GM19025 (cell line): ENCODE measurements around the gene TGFB1.
A peak's percentile ranks its signal among the peaks of the same experiment; 100 is the strongest.
"Not testable (repeated sequence)": the region's sequence is repeated elsewhere in the genome, so short reads cannot be mapped to it uniquely, and the experiment has no call there.

Experiments
- ATAC-seq: cut with Tn5 transposase; IDR thresholded peaks from one replicate; pipeline ENCODE4 v1.9.1; 2021; ENCODE audit warnings: mild to moderate bottlenecking, low read depth, moderate library complexity; ENCODE audit not compliant: unreplicated experiment

Gene TGFB1

DNA sequence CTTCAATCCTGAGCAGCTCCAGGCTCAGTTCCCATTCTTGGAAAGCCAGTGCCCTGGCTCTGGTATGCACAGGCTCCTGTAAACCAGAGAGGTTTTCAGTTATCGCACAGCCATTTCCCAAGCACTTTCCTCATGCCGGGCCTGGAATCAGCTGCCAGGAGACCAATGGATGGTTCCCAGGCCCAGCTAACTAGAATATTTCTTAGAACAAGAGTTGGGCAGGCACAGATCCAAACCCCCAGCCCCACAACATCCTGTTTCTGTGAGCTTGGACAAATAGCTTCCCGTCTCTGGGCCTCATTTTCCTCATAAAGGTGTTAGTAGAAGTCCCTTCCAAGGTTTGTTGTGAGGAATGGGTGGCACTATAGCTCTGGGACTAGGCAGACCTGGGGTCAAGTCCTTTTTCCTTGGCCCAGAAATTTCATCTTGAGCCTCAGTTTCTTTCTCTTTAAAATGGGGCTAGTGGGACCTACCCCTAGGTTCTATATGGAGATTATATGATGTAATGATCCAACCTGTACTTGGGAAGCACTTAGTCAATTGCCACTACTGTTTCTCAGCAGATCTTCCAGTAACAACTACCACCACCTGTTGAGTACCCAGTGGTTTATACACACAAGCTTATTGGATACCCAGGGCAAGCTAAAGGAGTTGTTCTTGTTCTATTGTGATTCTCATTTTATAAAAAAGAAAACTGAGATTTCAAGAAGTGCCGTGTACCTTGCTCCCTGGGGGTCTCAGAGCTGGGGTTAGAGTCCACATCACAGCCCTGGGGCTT lies 48.8 kb downstream of the TGFB1 start:
- no peak for ATAC-seq

DNA sequence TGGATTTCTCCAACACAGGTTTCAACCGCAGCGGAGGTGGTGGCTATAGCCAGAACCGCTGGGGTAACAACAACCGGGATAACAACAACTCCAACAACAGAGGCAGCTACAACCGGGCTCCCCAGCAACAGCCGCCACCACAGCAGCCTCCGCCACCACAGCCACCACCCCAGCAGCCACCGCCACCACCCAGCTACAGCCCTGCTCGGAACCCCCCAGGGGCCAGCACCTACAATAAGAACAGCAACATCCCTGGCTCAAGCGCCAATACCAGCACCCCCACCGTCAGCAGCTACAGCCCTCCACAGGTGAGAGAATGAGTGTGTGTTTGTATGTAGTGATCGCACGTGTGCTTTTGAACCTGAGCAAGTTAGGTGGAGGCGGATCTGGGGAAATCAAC lies 49.8 kb downstream of the TGFB1 start:
- ATAC-seq: no peak

DNA sequence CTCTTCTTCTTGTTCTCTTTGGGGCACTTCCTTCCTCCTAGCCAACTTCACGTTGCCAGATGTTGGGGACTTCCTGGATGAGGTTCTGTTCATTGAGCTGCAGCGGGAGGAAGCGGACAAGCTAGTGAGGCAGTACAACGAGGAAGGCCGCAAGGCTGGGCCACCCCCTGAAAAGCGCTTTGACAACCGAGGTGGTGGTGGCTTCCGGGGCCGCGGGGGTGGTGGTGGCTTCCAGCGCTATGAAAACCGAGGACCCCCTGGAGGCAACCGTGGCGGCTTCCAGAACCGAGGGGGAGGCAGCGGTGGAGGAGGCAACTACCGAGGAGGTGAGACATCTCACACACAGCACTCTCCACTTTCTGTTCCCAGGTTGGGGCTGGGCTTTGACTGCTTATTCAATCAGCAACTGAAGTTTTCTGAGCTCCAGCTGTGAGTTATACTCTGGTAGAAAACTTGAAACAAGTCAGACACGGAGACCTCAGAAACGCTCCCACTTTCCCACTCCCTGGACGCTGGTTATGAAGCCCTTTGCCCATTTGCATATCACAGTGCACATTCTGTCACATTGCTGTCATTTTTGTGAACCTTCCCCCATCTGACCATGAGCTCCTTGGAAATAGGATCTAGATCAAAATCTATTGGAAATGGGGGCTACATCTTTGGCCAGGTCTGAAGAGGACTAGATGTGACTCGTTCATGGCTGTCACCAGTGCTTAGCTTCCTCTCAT lies 50.9 kb downstream of the TGFB1 start:
- no peak for ATAC-seq

DNA sequence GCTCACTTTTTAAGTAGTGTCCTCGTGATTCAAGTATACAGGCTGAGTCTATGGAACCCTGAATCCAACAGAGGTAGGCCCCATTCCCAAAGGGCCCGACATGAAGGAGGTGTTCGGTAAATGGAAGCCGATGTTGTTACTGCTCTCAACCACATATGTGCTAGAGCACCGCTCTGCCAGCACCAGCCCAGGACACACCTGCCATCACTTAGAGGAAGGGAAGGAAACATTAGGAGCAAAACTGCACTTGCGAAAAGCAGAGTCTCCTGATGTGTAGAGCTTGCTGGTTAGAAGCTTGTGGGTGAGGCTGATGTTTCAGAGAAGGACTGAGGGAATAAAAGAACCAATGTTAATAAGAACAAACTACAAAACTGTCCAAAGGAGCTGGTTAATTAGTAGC lies 53.2 kb downstream of the TGFB1 start:
- ATAC-seq: no peak

DNA sequence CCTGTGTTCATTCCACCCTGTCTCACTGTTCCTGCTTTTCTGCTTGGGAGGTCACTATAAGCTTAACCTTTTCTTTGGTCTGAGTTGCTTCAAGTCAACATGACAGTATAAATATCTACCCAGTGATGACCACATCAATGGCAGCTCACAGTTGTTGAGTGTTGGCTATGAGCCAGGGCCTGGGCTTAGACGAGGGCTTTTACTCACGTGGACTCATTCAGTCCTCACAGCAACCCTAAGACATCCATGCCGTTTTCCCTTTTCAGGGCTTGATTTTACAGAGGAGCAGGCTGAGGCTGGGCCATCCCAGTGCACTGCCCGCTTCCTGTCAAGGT lies 54.0 kb downstream of the TGFB1 start:
- no peak for ATAC-seq

DNA sequence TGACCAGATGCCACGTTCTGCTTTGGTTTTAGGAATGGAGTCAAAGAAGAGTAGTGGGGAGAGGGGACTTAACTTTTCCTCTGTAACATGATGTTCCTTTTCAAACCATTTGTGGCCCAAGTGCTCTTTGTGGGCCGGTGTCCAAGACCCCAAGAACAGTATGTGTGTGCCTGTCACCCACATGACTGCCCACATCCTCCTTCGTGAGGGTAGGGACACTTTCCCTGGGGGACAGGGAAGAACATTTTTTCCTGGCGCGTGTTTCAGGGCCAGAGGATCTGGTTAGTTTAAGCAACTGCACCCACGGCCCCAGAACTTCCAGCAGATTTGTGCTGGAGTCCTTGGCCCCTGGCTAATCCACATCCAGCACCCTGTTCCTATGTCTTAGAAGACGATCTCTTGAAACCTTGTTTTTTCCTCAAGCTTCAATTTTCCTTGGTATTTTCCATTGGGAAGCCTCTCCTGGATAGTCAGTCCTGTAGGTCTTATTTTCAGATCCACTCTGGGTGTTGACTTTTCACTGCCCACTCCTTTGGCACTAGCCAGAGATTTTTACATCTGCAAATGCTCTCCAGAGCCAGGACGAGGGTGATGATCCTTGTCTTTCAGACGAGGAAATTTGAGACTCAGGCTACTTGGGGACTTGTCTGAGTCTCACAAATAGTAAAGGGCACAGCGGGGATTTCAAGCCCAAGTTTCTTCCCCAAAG lies 54.5 kb downstream of the TGFB1 start:
- ATAC-seq: no peak

DNA sequence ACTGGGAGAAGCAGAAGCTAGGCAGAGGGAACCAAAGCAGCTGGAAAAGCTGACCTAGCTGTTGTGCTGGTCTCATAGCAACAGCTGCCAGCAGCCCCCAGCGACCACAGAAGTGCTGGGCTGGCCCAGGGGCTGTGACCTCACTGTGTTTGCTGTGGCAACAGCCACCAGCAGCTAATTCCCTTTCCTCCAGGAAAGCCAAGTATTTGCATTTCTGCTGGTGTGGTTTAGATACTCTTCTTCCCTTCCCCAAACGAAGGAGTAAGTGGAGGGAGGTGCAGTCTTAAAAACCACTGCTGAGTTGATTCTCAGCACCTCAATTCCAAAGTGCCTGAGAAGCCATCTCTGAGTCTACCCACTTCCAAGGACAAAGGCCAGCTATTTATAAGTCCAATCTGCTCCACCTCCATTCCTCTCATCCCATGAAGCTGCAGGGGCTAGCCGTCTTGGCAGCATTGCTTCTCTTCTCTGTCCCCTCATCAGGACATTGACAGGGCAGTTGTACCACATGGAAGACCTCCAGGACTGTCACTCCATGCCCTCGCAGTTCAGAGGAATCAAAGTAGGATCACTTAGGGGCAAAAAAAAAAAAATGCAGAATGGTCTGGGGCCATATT lies 55.3 kb downstream of the TGFB1 start:
- ATAC-seq: peak; percentile 19

DNA sequence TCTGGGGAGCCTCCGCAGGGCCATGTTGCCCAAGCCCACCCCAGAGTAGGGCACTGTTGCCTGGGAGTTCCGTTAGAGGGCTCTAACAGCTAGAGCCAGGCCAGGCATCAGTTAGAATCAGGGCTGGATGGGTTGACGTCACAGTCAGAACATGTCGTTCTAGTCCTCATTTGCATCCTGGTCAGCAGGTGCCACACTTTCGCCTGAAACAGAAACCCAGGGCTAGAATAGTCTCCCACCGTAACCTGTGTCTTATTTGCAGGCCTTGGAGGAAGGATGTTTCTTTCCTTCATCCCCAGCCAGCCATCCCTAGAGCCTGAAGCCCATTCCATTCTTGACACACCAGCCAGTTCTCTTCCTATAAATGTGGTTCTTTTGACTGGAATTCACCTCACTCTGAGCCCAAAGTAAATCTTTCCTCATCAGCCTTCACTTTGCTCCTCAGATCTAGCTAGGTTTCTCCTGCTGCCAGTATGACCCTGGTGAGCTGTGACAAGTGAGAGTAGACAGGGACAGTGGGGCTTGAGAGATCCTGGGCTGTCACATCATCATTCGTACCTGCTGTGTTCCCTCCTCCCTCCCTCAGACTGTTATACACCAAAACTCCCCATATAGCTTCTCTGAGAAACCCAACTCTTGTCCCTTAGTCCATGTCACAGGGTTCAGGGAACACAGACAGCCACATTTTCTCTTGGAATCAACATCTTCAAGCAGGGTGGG lies 55.9 kb downstream of the TGFB1 start:
- peak; percentile 78 for ATAC-seq

DNA sequence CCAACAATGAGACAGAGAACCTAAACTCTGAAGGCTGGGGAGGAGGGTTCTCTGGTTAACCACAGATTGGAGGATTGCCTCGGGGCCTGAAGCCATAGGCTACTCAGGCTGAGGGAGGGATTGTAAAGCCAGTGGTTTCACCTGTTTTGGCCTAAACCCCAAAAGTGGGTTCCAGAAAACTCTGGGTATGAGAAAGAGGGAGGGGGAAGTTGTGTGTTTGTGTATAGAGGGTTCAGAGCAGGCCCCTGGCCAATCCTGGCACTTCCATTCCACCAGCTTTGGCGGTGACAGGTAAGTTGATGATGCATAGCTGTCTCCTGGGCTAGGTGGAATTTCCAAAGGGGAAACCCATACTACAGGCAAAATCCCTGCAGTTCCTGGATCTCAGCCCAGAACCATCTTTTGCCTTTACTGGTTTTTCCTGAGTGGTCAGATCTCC lies 57.3 kb downstream of the TGFB1 start:
- ATAC-seq: no peak

DNA sequence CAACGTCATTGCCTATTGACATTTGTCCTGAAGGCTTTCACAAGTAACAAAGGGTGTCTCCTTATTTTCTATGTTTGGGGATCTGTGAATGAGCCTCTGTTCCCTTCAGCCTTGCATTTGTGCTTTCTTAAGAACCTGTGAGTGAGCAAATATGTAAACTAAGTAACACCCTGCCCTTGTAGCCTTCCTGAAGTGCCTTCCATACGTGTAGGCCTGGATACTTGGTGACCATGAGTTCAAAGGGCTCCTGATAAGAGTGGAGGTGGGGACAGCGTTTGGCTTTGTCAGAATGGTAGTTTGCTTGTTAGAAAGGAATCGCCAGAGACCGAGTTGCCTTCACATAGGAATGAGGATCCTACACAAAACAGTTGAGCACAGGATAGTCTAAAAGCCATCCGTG lies 58.2 kb downstream of the TGFB1 start:
- no peak for ATAC-seq

DNA sequence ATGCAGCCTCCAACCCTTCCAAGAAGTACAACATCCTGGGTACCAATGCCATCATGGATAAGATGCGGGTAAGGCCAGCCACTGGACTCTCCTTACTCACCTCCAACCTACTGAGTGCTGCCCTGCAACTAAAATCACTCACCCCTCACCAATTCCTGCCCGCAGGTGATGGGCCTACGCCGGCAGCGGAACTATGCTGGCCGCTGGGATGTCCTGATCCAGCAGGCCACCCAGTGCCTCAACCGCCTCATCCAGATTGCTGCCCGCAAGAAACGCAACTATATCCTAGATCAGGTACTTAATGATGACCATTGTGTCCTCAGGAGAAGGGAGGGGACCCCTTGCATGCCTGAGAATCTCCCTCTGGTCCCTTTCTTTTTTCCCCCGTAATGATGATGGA lies 59.3 kb downstream of the TGFB1 start:
- ATAC-seq: no peak

DNA sequence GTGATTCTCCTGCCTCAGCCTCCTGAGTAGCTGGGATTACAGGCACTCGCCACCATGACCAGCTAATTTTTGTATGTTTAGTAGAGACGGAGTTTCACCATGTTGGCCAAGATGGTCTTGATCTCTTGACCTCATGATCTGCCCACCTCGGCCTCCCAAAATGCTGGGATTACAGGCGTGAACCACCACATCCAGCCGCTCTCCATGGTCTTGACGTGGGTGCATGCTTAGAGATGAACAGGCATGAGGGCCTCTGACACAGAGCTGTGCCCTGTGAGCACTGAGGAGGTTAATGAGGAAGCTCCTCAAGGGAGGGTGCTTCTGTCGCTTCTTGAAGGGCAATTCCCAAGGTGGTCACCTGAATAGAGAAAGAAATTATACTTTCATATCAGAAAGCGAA lies 63.9 kb downstream of the TGFB1 start:
- not testable (repeated sequence) for ATAC-seq

DNA sequence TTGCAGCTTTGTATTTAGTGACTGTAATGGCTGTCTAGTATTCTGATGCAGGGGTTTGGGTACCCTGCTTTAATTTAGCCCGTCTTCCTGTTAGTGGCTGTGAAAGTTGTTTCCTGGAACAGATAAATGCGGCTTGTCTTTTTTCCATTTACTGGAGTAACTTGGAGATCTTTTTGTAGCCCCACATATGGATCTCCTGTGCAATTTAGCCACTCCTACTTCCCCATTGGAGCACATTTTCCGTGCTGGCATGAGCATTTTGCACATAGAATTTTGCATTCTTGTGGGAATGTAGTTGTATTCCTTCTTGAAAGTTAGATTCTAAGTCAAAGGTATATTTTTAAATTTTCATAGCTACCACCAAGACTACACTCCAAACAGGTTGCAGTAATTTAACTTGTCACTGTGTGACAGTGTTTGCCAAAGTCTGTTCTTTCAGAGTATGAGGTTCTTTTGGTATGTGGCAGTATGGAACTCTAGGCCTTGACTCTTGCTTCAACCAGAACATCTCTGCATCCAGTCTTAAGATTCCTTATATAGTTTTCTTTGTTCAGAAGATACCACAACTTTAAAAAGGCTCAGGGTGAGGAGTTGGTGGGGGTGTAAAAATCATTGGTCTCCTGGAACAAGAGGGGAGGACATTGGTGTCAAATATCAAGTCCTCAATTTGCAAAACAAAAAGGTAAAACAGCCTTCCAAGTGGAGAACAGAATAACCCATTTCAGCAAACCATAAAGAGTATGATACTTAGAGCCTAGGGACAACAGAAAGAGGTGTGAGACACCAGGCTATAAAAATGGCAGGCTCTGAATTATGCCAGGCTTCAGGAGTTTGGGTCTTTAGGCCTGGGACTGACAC lies 64.8 kb downstream of the TGFB1 start:
- ATAC-seq: no peak
